HG02973 (cell line): ENCODE measurements around the gene USP17L13.
"Not testable (repeated sequence)": the region's sequence is repeated elsewhere in the genome, so short reads cannot be mapped to it uniquely, and the experiment has no call there.

Experiments used
- ATAC-seq: cut with Tn5 transposase; IDR thresholded peaks from one replicate; pipeline ENCODE4 v1.9.1; 2021; ENCODE audit warnings: moderate library complexity; ENCODE audit not compliant: unreplicated experiment

The USP17L13 gene, protein sequence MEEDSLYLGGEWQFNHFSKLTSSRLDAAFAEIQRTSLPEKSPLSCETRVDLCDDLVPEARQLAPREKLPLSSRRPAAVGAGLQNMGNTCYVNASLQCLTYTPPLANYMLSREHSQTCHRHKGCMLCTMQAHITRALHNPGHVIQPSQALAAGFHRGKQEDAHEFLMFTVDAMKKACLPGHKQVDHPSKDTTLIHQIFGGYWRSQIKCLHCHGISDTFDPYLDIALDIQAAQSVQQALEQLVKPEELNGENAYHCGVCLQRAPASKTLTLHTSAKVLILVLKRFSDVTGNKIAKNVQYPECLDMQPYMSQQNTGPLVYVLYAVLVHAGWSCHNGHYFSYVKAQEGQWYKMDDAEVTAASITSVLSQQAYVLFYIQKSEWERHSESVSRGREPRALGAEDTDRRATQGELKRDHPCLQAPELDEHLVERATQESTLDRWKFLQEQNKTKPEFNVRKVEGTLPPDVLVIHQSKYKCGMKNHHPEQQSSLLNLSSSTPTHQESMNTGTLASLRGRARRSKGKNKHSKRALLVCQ

DNA sequence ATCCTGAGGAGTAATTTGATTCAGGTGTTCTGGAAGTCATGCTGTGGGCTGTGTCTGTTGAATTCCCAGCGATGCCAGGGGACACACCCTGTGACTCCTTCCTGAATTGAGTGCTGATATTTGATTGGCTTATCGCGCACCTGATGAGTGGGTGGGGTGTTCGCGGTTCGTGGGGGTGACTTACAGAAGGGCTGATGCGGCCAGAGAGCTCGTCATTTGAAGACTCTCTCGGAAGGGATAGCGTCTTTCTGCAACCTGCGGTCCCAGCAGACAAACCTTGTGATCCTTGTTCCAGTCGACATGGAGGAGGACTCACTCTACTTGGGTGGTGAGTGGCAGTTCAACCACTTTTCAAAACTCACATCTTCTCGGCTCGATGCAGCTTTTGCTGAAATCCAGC, at the start of gene USP17L13:
TSS of gene USP17L13 (plus strand) at position 301 of the 400 bp plus-strand sequence. CDS start at position 301, 0 bp downstream.
- ATAC-seq: not testable (repeated sequence)

DNA sequence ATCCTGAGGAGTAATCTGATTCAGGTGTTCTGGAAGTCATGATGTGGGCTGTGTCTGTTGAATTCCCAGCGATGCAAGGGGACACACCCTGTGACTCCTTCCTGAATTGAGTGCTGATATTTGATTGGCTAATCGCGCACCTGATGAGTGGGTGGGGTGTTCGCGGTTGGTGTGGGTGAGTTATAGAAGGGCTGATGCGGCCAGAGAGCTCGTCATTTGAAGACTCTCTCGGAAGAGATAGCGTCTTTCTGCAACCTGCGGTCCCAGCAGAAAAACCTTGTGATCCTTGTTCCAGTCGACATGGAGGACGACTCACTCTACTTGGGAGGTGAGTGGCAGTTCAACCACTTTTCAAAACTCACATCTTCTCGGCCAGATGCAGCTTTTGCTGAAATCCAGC, 14.3 kb upstream of the USP17L13 start, which contains the start of gene USP17L10:
TSS of gene USP17L10 (plus strand) at position 301 of the 400 bp plus-strand sequence. CDS start at position 301, 0 bp downstream.
- ATAC-seq: not testable (repeated sequence)

DNA sequence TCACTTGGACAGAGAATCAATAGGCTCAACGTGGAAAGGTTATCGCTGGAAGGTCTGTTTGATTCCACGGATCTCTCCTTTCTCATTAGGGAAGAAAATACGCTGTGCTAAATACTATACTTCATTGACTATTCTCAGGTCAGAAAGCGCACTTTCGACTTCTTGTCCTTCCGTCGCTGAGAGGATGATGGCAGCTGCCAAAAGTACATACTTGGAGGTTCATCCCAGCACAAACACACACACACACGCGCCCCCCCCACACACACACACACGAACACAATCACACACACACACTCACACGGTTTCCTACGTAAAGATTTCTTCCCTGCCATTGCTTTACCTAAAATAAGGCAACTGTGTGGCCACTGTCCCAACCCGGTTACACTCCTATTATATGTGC, 10.0 kb upstream of the USP17L13 start:
- ATAC-seq: not testable (repeated sequence)

DNA sequence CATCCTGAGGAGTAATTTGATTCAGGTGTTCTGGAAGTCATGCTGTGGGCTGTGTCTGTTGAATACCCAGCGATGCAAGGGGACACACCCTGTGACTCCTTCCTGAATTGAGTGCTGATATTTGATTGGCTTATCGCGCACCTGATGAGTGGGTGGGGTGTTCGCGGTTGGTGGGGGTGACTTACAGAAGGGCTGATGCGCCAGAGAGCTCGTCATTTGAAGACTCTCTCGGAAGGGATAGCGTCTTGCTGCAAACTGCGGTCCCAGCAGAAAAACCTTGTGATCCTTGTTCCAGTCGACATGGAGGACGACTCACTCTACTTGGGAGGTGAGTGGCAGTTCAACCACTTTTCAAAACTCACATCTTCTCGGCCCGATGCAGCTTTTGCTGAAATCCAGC, 9.6 kb upstream of the USP17L13 start, which contains the start of gene USP17L11:
TSS of gene USP17L11 (plus strand) at position 301 of the 400 bp plus-strand sequence. CDS start at position 301, 0 bp downstream.
- ATAC-seq: not testable (repeated sequence)

DNA sequence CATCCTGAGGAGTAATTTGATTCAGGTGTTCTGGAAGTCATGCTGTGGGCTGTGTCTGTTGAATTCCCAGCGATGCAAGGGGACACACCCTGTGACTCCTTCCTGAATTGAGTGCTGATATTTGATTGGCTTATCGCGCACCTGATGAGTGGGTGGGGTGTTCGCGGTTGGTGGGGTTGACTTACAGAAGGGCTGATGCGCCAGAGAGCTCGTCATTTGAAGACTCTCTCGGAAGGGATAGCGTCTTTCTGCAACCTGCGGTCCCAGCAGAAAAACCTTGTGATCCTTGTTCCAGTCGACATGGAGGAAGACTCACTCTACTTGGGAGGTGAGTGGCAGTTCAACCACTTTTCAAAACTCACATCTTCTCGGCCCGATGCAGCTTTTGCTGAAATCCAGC, 4.8 kb upstream of the USP17L13 start, which contains the start of gene USP17L12:
TSS of gene USP17L12 (plus strand) at position 301 of the 400 bp plus-strand sequence. CDS start at position 301, 0 bp downstream.
- not testable (repeated sequence) for ATAC-seq

DNA sequence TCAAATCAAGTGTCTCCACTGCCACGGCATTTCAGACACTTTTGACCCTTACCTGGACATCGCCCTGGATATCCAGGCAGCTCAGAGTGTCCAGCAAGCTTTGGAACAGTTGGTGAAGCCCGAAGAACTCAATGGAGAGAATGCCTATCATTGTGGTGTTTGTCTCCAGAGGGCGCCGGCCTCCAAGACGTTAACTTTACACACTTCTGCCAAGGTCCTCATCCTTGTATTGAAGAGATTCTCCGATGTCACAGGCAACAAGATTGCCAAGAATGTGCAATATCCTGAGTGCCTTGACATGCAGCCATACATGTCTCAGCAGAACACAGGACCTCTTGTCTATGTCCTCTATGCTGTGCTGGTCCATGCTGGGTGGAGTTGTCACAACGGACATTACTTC, 5.6 kb downstream of the USP17L13 start:
- not testable (repeated sequence) for ATAC-seq

DNA sequence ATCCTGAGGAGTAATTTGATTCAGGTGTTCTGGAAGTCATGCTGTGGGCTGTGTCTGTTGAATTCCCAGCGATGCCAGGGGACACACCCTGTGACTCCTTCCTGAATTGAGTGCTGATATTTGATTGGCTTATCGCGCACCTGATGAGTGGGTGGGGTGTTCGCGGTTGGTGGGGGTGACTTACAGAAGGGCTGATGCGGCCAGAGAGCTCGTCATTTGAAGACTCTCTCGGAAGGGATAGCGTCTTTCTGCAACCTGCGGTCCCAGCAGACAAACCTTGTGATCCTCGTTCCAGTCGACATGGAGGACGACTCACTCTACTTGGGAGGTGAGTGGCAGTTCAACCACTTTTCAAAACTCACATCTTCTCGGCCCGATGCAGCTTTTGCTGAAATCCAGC, 9.4 kb downstream of the USP17L13 start, which contains the start of gene USP17L15:
TSS of gene USP17L15 (plus strand) at position 301 of the 400 bp plus-strand sequence. CDS start at position 301, 0 bp downstream.
- not testable (repeated sequence) for ATAC-seq

DNA sequence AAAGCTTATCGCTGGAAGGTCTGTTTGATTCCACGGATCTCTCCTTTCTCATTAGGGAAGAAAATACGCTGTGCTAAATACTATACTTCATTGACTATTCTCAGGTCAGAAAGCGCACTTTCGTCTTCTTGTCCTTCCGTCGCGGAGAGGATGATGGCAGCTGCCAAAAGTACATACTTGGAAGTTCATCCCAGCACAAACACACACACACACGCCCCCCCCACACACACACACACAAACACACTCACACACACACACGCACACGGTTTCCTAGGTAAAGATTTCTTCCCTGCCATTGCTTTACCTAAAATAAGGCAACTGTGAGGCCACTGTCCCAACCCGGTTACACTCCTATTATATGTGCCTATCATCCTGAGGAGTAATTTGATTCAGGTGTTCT, 13.8 kb downstream of the USP17L13 start:
- not testable (repeated sequence) for ATAC-seq

DNA sequence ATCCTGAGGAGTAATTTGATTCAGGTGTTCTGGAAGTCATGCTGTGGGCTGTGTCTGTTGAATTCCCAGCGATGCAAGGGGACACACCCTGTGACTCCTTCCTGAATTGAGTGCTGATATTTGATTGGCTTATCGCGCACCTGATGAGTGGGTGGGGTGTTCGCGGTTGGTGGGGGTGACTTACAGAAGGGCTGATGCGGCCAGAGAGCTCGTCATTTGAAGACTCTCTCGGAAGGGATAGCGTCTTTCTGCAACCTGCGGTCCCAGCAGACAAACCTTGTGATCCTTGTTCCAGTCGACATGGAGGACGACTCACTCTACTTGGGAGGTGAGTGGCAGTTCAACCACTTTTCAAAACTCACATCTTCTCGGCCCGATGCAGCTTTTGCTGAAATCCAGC, 18.9 kb downstream of the USP17L13 start, which contains the start of gene USP17L17:
TSS of gene USP17L17 (plus strand) at position 301 of the 400 bp plus-strand sequence. CDS start at position 301, 0 bp downstream.
- not testable (repeated sequence) for ATAC-seq

DNA sequence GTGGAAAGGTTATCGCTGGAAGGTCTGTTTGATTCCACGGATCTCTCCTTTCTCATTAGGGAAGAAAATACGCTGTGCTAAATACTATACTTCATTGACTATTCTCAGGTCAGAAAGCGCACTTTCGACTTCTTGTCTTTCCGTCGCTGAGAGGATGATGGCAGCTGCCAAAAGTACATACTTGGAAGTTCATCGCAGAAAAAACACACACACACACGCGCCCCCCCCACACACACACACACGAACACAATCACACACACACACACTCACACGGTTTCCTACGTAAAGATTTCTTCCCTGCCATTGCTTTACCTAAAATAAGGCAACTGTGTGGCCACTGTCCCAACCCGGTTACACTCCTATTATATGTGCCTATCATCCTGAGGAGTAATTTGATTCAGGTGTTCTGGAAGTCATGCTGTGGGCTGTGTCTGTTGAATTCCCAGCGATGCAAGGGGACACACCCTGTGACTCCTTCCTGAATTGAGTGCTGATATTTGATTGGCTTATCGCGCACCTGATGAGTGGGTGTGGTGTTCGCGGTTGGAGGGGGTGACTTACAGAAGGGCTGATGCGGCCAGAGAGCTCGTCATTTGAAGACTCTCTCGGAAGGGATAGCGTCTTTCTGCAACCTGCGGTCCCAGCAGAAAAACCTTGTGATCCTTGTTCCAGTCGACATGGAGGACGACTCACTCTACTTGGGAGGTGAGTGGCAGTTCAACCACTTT, 23.4 kb downstream of the USP17L13 start, which contains the start of gene USP17L18:
TSS of gene USP17L18 (plus strand) at position 678 of the 728 bp plus-strand sequence. CDS start at position 678, 0 bp downstream.
- not testable (repeated sequence) for ATAC-seq

DNA sequence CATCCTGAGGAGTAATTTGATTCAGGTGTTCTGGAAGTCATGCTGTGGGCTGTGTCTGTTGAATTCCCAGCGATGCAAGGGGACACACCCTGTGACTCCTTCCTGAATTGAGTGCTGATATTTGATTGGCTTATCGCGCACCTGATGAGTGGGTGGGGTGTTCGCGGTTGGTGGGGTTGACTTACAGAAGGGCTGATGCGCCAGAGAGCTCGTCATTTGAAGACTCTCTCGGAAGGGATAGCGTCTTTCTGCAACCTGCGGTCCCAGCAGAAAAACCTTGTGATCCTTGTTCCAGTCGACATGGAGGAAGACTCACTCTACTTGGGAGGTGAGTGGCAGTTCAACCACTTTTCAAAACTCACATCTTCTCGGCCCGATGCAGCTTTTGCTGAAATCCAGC, 28.4 kb downstream of the USP17L13 start, which contains the start of gene USP17L19:
TSS of gene USP17L19 (plus strand) at position 301 of the 400 bp plus-strand sequence. CDS start at position 301, 0 bp downstream.
- not testable (repeated sequence) for ATAC-seq

DNA sequence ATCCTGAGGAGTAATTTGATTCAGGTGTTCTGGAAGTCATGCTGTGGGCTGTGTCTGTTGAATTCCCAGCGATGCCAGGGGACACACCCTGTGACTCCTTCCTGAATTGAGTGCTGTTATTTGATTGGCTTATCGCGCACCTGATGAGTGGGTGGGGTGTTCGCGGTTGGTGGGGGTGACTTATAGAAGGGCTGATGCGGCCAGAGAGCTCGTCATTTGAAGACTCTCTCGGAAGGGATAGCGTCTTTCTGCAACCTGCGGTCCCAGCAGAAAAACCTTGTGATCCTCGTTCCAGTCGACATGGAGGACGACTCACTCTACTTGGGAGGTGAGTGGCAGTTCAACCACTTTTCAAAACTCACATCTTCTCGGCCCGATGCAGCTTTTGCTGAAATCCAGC, 33.1 kb downstream of the USP17L13 start, which contains the start of gene USP17L20:
TSS of gene USP17L20 (plus strand) at position 301 of the 400 bp plus-strand sequence. CDS start at position 301, 0 bp downstream.
- not testable (repeated sequence) for ATAC-seq

DNA sequence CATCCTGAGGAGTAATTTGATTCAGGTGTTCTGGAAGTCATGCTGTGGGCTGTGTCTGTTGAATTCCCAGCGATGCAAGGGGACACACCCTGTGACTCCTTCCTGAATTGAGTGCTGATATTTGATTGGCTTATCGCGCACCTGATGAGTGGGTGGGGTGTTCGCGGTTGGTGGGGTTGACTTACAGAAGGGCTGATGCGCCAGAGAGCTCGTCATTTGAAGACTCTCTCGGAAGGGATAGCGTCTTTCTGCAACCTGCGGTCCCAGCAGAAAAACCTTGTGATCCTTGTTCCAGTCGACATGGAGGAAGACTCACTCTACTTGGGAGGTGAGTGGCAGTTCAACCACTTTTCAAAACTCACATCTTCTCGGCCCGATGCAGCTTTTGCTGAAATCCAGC, 37.9 kb downstream of the USP17L13 start, which contains the start of gene USP17L21:
TSS of gene USP17L21 (plus strand) at position 301 of the 400 bp plus-strand sequence. CDS start at position 301, 0 bp downstream.
- not testable (repeated sequence) for ATAC-seq

DNA sequence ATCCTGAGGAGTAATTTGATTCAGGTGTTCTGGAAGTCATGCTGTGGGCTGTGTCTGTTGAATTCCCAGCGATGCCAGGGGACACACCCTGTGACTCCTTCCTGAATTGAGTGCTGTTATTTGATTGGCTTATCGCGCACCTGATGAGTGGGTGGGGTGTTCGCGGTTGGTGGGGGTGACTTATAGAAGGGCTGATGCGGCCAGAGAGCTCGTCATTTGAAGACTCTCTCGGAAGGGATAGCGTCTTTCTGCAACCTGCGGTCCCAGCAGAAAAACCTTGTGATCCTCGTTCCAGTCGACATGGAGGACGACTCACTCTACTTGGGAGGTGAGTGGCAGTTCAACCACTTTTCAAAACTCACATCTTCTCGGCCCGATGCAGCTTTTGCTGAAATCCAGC, 42.6 kb downstream of the USP17L13 start, which contains the start of gene USP17L22:
TSS of gene USP17L22 (plus strand) at position 301 of the 400 bp plus-strand sequence. CDS start at position 301, 0 bp downstream.
- not testable (repeated sequence) for ATAC-seq

DNA sequence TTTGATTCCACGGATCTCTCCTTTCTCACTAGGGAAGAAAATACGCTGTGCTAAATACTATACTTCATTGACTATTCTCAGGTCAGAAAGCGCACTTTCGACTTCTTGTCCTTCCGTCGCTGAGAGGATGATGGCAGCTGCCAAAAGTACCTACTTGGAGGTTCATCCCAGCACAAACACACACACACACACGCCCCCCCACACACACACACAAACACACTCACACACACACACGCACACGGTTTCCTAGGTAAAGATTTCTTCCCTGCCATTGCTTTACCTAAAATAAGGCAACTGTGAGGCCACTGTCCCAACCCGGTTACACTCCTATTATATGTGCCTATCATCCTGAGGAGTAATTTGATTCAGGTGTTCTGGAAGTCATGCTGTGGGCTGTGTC, 47.0 kb downstream of the USP17L13 start:
- not testable (repeated sequence) for ATAC-seq
